ENCODE data around the gene LDLRAD4. TPM values are rescaled to one million over a fixed set of nuclear protein-coding genes. Genes with fewer than 3 reads are reported as not detected.

LDLRAD4 gene
- total RNA-seq, 1 experiment from 2014 or later = 1.7 TPM

DNA sequence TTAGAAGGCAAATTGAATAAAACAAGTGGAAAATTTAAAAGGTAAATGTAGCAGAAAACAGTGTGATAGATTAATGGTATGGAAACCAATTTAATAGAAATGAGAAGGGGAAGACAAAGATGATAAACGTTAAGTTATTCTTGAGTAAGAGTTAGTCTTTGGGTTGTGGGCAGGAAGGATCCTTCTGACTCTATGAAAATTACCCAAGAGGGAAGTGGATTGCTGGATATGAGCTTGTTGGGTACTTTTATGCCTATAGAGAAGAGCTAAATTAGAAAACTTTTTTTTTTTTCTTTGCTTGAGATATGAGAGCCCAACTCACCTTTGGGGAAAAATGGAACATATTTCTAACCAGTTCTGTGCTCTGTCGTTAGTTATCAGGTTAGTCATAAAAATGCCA is 144.0 kb downstream of the LDLRAD4 start:
- ChIA-PET CTCF (no interaction called here), POLR2A (ENCODE audit: unreplicated experiment) (no interaction called here)
- Histone ChIP-seq H3K4me2 (no peak overlapping the region), H2AFZ (no peak overlapping the region), H3K79me2 (ENCODE audit: low read depth) (no peaks in the 10 kb centered on the region), H3K9me2 (ENCODE audit: insufficient read depth) (no peaks in the 10 kb centered on the region), H3F3A (ENCODE audit: insufficient read depth, low read depth) (no peaks in the 10 kb centered on the region), H3K36me3 (ENCODE audit: low read depth) (no peaks in the 10 kb centered on the region), H3K9me3 (ENCODE audit: insufficient read depth, low read depth) (no peaks in the 10 kb centered on the region), H3K27ac (no peak overlapping the region), H3K27me3 (ENCODE audit: insufficient read depth, low read depth) (peaks cover 77% of the 10 kb centered on the region), H3K4me3 (no peak overlapping the region), H4K20me1 (ENCODE audit: insufficient read depth) (peaks cover 4% of the 10 kb centered on the region; the same call in 1 of the 2 replicates), H3K4me1 (replicated peaks; ENCODE audit: insufficient read depth) (no peaks in the 10 kb centered on the region)
- no peak for DNase-seq
- intact Hi-C loops (cut with micrococcal nuclease; ENCODE audit: unreplicated experiment) = no loop called here
- TF ChIP-seq, protein P1, sequence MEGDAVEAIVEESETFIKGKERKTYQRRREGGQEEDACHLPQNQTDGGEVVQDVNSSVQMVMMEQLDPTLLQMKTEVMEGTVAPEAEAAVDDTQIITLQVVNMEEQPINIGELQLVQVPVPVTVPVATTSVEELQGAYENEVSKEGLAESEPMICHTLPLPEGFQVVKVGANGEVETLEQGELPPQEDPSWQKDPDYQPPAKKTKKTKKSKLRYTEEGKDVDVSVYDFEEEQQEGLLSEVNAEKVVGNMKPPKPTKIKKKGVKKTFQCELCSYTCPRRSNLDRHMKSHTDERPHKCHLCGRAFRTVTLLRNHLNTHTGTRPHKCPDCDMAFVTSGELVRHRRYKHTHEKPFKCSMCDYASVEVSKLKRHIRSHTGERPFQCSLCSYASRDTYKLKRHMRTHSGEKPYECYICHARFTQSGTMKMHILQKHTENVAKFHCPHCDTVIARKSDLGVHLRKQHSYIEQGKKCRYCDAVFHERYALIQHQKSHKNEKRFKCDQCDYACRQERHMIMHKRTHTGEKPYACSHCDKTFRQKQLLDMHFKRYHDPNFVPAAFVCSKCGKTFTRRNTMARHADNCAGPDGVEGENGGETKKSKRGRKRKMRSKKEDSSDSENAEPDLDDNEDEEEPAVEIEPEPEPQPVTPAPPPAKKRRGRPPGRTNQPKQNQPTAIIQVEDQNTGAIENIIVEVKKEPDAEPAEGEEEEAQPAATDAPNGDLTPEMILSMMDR (conservative IDR thresholded peaks at IDR 0.05) = no peak
- no peak for TF ChIP-seq EZH2 (IDR thresholded peaks at IDR 0.05; ENCODE audit: low read depth)
- no TSS peak for BruUV-seq (replicated peaks)

DNA sequence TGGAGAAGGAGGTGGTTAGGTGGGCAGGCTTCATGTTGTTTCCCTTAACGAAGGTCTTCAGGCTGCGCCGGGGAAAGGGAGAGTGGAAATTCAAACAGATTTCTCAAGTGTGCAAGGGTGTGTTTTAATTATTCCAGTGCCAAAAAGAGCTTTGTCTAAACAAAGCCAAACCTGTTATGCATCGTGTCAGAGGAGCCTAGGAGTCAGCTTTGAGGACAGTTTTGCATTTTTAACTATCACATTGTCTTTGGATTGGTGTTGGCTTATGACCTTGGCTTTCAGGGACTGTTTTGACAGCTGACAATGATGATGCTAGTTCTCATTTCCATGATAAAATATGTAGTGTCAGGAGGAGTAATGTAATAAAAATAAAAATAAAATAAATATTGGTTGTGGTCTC is 144.8 kb downstream of the LDLRAD4 start:
- no peak overlapping the region for H2AFZ ChIP-seq
- ChIA-PET CTCF (no interaction called here), POLR2A (ENCODE audit: unreplicated experiment) (no interaction called here)
- peaks cover 4% of the 10 kb centered on the region; the same call in 1 of the 2 replicates for H4K20me1 ChIP-seq (ENCODE audit: insufficient read depth)
- no TSS peak for BruUV-seq (replicated peaks)
- no peak overlapping the region for H3K4me3 ChIP-seq
- H3K4me1 ChIP-seq (replicated peaks; ENCODE audit: insufficient read depth) = no peaks in the 10 kb centered on the region
- TF ChIP-seq, protein P1 (conservative IDR thresholded peaks at IDR 0.05) = no peak
- TF ChIP-seq EZH2 (IDR thresholded peaks at IDR 0.05; ENCODE audit: low read depth) = no peak
- no peaks in the 10 kb centered on the region for H3K79me2 ChIP-seq (ENCODE audit: low read depth)
- intact Hi-C loops (cut with micrococcal nuclease; ENCODE audit: unreplicated experiment) = no loop called here
- no peaks in the 10 kb centered on the region for H3K36me3 ChIP-seq (ENCODE audit: low read depth)
- no peak overlapping the region for H3K27ac ChIP-seq
- H3K9me2 ChIP-seq (ENCODE audit: insufficient read depth) = no peaks in the 10 kb centered on the region
- H3K4me2 ChIP-seq = no peak overlapping the region
- no peak for DNase-seq
- H3K9me3 ChIP-seq (ENCODE audit: insufficient read depth, low read depth) = no peaks in the 10 kb centered on the region
- H3K27me3 ChIP-seq (ENCODE audit: insufficient read depth, low read depth) = peaks cover 84% of the 10 kb centered on the region
- H3F3A ChIP-seq (ENCODE audit: insufficient read depth, low read depth) = no peaks in the 10 kb centered on the region

DNA sequence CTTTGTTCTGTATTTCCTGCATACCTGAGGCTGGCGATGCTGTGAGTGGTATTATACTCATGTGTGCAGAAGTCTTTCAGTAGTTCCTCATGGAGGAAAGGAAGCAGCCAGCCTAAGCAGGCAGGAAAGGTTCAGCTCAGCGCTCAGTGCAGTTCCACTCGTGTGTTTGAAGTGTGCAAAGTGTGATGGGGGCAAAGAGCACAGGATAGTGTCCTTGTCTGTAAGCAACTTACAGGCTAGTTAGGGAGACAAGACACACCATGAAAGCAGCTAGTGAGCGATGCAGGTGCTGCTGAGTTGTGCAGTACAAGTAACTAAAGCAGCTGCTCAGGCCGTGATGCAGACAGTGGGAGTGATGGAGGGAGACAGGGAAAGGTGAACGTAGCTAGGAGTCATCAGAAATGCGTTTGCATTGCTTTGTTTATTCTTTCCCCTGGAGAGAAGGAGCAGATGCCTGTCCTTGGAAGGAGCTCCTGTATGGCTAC is 146.2 kb downstream of the LDLRAD4 start:
- CTCF ChIA-PET = no interaction called here
- H3K27me3 ChIP-seq (ENCODE audit: insufficient read depth, low read depth) = peaks cover 96% of the 10 kb centered on the region
- no peaks in the 10 kb centered on the region for H3K9me3 ChIP-seq (ENCODE audit: insufficient read depth, low read depth)

More for the DNA sequence above, 146.2 kb downstream of the LDLRAD4 start:
- DNase-seq = no peak
- Histone ChIP-seq H3K27ac (no peak overlapping the region), H3K79me2 (ENCODE audit: low read depth) (no peaks in the 10 kb centered on the region), H4K20me1 (ENCODE audit: insufficient read depth) (peaks cover 4% of the 10 kb centered on the region; the same call in 1 of the 2 replicates), H3F3A (ENCODE audit: insufficient read depth, low read depth) (no peaks in the 10 kb centered on the region), H3K4me1 (replicated peaks; ENCODE audit: insufficient read depth) (no peaks in the 10 kb centered on the region), H3K36me3 (ENCODE audit: low read depth) (no peaks in the 10 kb centered on the region), H2AFZ (no peak overlapping the region), H3K9me2 (ENCODE audit: insufficient read depth) (no peaks in the 10 kb centered on the region), H3K4me3 (no peak overlapping the region), H3K4me2 (no peak overlapping the region)
- no peak for TF ChIP-seq EZH2 (IDR thresholded peaks at IDR 0.05; ENCODE audit: low read depth)
- TF ChIP-seq, protein P1 (conservative IDR thresholded peaks at IDR 0.05) = no peak
- intact Hi-C loops (cut with micrococcal nuclease; ENCODE audit: unreplicated experiment) = no loop called here
- POLR2A ChIA-PET (ENCODE audit: unreplicated experiment) = interaction anchor here (0.7 kb wide), 1 partner anchor 24 kb away, joined by 4 read pairs; no protein-coding TSS in a partner anchor
- no TSS peak for BruUV-seq (replicated peaks)

Measured in PC-9 (cell line).